A549 (cell line): ENCODE results near the gene TREX2. TPM values are rescaled to one million over a fixed set of nuclear protein-coding genes. Genes with fewer than 3 reads are reported as not detected.
A peak's percentile ranks its signal among the peaks of the same experiment; 100 is the strongest.

Experiments used
- ATAC-seq, 2 experiments: fragments of 200-7000 bp in 1 of 2; fragments of >200 bp in 1 of 2; cut with Nextera tagmentation in 1 of 2; cut with Tn5 transposase in 1 of 2; 3 replicates each; pipeline versions ENCODE4 v1.8.0 to v1.9.1; 2018 to 2020; ENCODE audit warnings: mild to moderate bottlenecking in 1 of 2, moderate library complexity in 1 of 2
- CTCF ChIA-PET: fragments of 300-600 bp; sonication (Branson Sonifier 250); formaldehyde crosslinking; extraction: SDS; loops from one replicate; lab custom pipeline; 2021; ENCODE audit warnings: antibody characterized with exemption, inconsistent platforms; lab: Yijun Ruan, JAX
- POLR2A ChIA-PET: fragments of 350-600 bp; formaldehyde crosslinking; extraction: SDS; loops from one replicate; lab custom pipeline; 2021; ENCODE audit warnings: antibody characterized with exemption, inconsistent platforms; lab: Yijun Ruan, JAX
- DNase-seq, 2 experiments: peaks; one replicate each; pipeline versions ENCODE4 v3.0.0 to v3.0.0-alpha.2; 2011 to 2016; ENCODE audit warnings: low read depth in 1 of 2, low spot score in 1 of 2
- FAIRE-seq: peaks from 2 replicates; lab custom pipeline; 2011; peaks lifted over from hg19 to GRCh38; lab: Jason Lieb, UNC
- H3K27ac ChIP-seq, 2 experiments: fragments of >200 bp; sonication (Bioruptor Twin); formaldehyde crosslinking; 3 replicates each; pipeline ENCODE4 v1.5.1; 2016 to 2017
- H3K4me1 ChIP-seq: fragments of >200 bp; sonication (Bioruptor Twin); formaldehyde crosslinking; 3 replicates; pipeline ENCODE4 v1.6.1; 2016
- H3K4me2 ChIP-seq: fragments of >200 bp; sonication (Bioruptor Twin); formaldehyde crosslinking; 3 replicates; pipeline ENCODE4 v1.6.1; 2016
- H3K4me3 ChIP-seq: fragments of >200 bp; sonication (Bioruptor Twin); formaldehyde crosslinking; 3 replicates; pipeline ENCODE4 v1.5.1; 2016
- H3K9me3 ChIP-seq: fragments of >200 bp; sonication (Bioruptor Twin); formaldehyde crosslinking; 3 replicates; pipeline ENCODE4 v1.6.1; 2016
- CBX8 ChIP-seq: fragments of 200-600 bp; sonication (generic); IDR thresholded peaks from 2 replicates; pipeline ENCODE4 v1.6.1; 2016
- CEBPB ChIP-seq, 2 experiments: fragments of >200 bp in 1 of 2; sonication (Bioruptor Twin) in 1 of 2; formaldehyde crosslinking in 1 of 2; IDR thresholded peaks; 2 replicates each; pipeline ENCODE4 v1.6.1; 2012 to 2016
- CHD2 ChIP-seq: fragments of 150-350 bp; IDR thresholded peaks from 2 replicates; pipeline ENCODE4 v1.6.1; 2014; ENCODE audit warnings: low read length; ENCODE audit not compliant: partially characterized antibody
- HEYL ChIP-seq: fragments of 250-450 bp; sonication (Bioruptor Pico); IDR thresholded peaks from 2 replicates; pipeline ENCODE4 v1.8.0; 2021; ENCODE audit warnings: mild to moderate bottlenecking, moderate library complexity
- HOXB5 ChIP-seq: fragments of 250-450 bp; sonication (Bioruptor Pico); IDR thresholded peaks from 2 replicates; pipeline ENCODE4 v1.5.0; 2020; ENCODE audit warnings: mild to moderate bottlenecking, moderate library complexity
- KDM1A ChIP-seq: fragments of 200-600 bp; sonication (generic); IDR thresholded peaks from 2 replicates; pipeline ENCODE4 v1.6.1; 2016; ENCODE audit warnings: low read depth, mild to moderate bottlenecking
- PHF8 ChIP-seq: fragments of 200-600 bp; sonication (generic); IDR thresholded peaks from 2 replicates; pipeline ENCODE4 v1.6.1; 2016; ENCODE audit warnings: low read depth, mild to moderate bottlenecking, antibody characterized with exemption, moderate library complexity, borderline replicate concordance
- POLR2AphosphoS2 ChIP-seq: conservative IDR thresholded peaks from 2 replicates; pipeline ENCODE4 v1.6.1; 2012; ENCODE audit warnings: low read length, improper control_type of control experiment, inconsistent platforms
- WGBS: methylation state at CpG from one replicate; pipeline ENCODE4 v1.1.6; 2017; ENCODE audit errors: missing lambda C conversion rate; 5-methylcytosine and 5-hydroxymethylcytosine counted together
- polyA plus RNA-seq, 4 experiments: library from polyadenylated mRNA; depleted of rRNA in 3 of 4; stranded (reverse); fragments of >200 nt; fragmentation: RNase III in 1 of 4; extraction: RNeasy Plus Mini Kit Qiagen cat#74134 plus additional on column Dnase treatment in 1 of 4; gene quantifications; 2 replicates in 3 of 4; 3 replicates in 1 of 4; pipeline ENCODE4 v1.2.3, GENCODE V29; 2011 to 2017
- TF ChIP-seq, protein P1 (sequence below): fragments of >200 bp; sonication (Bioruptor Twin); formaldehyde crosslinking; IDR thresholded peaks from 3 replicates; pipeline ENCODE4 v1.6.1; 2016
- TF ChIP-seq, protein P2 (sequence below): fragments of 250-450 bp; sonication (Bioruptor Pico); IDR thresholded peaks from 2 replicates; pipeline ENCODE4 v1.5.0; 2020; ENCODE audit warnings: low read depth, mild to moderate bottlenecking, moderate library complexity
- TF ChIP-seq, protein P3 (sequence below): fragments of 200-600 bp; sonication (generic); IDR thresholded peaks from 2 replicates; pipeline ENCODE4 v1.6.1; 2016; ENCODE audit warnings: antibody characterized with exemption, mild to moderate bottlenecking, moderate library complexity
- TF ChIP-seq, protein P4 (sequence below): fragments of 150-350 bp; IDR thresholded peaks from 2 replicates; pipeline ENCODE4 v1.6.1; 2014; ENCODE audit warnings: low read depth, mild to moderate bottlenecking, low read length
- TF ChIP-seq, protein P5 (sequence below): IDR thresholded peaks from 2 replicates; pipeline ENCODE4 v1.6.1; 2012
- TF ChIP-seq, protein P6 (sequence below): fragments of >200 bp; sonication (Bioruptor Twin); formaldehyde crosslinking; IDR thresholded peaks from 2 replicates; pipeline ENCODE4 v1.6.1; 2016

The TREX2 gene
- polyA plus RNA-seq, 2 of the 4 experiments (the other 2 are of a cell fraction): 0.27 to 0.99 TPM

DNA sequence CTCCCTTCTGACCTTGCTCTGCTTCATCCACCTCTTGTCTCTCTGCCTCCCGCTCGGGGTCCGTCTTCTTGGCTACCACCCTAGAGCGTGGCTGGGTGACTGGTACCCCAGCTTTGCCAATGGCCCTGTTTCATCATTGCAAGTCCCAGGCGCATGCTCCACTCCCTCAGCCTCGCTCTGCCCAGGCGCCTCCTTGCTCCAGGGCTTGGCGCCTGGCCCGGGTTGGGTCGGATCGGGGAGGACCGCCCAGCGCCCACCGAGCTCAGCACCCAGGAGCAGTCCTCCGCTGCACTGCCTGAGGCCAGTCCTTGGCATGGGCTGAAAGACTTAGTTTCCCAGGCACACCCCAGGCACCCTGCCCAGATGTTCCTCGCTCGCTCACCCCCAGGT, 49.5 kb upstream of the TREX2 start (continued):
- TF ChIP-seq, protein P1, sequence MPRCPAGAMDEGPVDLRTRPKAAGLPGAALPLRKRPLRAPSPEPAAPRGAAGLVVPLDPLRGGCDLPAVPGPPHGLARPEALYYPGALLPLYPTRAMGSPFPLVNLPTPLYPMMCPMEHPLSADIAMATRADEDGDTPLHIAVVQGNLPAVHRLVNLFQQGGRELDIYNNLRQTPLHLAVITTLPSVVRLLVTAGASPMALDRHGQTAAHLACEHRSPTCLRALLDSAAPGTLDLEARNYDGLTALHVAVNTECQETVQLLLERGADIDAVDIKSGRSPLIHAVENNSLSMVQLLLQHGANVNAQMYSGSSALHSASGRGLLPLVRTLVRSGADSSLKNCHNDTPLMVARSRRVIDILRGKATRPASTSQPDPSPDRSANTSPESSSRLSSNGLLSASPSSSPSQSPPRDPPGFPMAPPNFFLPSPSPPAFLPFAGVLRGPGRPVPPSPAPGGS: no peak
- TF ChIP-seq POLR2AphosphoS2: no peak
- TF ChIP-seq CEBPB (IDR thresholded peaks at IDR 0.05): no peak
- no peak for TF ChIP-seq HOXB5 (CRISPR knock-in tag)
- TF ChIP-seq KDM1A: no peak
- no peak for TF ChIP-seq CBX8
- TF ChIP-seq PHF8: no peak

DNA sequence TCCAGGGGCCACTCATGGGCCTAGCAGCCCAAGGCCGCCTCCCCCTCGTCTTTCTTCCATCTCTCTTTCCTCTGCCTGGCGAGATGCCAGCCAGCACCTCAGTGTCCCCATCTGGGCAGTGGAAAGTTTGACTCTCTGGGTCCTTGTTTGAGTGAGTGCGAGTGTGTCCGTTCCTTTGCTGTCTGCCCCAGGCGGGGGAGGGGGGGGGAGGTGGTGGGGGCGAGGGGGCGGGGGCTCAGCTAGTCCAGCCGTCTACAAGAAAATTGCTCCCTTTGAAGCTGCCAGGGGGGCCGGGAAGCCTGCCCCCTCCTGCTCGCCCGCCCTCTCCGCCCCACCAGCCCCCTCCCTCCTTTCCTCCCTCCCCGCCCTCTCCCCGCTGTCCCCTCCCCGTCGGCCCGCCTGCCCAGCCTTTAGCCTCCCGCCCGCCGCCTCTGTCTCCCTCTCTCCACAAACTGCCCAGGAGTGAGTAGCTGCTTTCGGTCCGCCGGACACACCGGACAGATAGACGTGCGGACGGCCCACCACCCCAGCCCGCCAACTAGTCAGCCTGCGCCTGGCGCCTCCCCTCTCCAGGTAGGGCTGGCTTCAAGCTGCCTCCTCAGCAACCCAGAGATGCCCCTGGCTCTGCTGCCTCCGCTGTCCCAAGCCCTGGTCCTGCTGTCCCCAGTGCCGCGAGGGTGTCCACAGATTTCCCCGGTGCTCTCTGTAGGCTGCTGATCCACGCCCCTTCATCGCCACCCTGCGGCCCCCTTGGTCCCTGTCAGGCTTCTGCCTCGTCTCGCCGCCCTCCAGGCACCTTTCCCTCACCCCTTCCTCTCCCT, 48.9 kb upstream of the TREX2 start, which contains the start of gene BGN:
Gene BGN (plus strand): TSS at position 440 of the 821 bp plus-strand sequence. CDS start 9,652 bp downstream, outside the sequence.
- FAIRE-seq (no peak), DNase-seq (peak in 1 of 2 experiments; percentile 15), ATAC-seq (peak in 1 of 2 experiments; percentile 64; a peak in 3 of 6 replicates)
- TF ChIP-seq POLR2AphosphoS2 (no peak), CHD2 (no peak), HEYL (no peak), PHF8 (no peak)
- TF ChIP-seq, protein P2, sequence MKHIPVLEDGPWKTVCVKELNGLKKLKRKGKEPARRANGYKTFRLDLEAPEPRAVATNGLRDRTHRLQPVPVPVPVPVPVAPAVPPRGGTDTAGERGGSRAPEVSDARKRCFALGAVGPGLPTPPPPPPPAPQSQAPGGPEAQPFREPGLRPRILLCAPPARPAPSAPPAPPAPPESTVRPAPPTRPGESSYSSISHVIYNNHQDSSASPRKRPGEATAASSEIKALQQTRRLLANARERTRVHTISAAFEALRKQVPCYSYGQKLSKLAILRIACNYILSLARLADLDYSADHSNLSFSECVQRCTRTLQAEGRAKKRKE (CRISPR knock-in tag): no peak
- TF ChIP-seq, protein P3, sequence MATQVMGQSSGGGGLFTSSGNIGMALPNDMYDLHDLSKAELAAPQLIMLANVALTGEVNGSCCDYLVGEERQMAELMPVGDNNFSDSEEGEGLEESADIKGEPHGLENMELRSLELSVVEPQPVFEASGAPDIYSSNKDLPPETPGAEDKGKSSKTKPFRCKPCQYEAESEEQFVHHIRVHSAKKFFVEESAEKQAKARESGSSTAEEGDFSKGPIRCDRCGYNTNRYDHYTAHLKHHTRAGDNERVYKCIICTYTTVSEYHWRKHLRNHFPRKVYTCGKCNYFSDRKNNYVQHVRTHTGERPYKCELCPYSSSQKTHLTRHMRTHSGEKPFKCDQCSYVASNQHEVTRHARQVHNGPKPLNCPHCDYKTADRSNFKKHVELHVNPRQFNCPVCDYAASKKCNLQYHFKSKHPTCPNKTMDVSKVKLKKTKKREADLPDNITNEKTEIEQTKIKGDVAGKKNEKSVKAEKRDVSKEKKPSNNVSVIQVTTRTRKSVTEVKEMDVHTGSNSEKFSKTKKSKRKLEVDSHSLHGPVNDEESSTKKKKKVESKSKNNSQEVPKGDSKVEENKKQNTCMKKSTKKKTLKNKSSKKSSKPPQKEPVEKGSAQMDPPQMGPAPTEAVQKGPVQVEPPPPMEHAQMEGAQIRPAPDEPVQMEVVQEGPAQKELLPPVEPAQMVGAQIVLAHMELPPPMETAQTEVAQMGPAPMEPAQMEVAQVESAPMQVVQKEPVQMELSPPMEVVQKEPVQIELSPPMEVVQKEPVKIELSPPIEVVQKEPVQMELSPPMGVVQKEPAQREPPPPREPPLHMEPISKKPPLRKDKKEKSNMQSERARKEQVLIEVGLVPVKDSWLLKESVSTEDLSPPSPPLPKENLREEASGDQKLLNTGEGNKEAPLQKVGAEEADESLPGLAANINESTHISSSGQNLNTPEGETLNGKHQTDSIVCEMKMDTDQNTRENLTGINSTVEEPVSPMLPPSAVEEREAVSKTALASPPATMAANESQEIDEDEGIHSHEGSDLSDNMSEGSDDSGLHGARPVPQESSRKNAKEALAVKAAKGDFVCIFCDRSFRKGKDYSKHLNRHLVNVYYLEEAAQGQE: no peak
- TF ChIP-seq, protein P4, sequence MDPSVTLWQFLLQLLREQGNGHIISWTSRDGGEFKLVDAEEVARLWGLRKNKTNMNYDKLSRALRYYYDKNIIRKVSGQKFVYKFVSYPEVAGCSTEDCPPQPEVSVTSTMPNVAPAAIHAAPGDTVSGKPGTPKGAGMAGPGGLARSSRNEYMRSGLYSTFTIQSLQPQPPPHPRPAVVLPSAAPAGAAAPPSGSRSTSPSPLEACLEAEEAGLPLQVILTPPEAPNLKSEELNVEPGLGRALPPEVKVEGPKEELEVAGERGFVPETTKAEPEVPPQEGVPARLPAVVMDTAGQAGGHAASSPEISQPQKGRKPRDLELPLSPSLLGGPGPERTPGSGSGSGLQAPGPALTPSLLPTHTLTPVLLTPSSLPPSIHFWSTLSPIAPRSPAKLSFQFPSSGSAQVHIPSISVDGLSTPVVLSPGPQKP: no peak
- no peaks in the 10 kb centered on the region for H3K4me1 ChIP-seq
- H3K4me3 ChIP-seq: no peak within 1 kb of the TSS
- H3K27ac ChIP-seq: no peak within 1 kb of the TSS
- 31% methylated on average over 12 of the region's 41 CpGs for WGBS
- H3K4me2 ChIP-seq: no peak within 1 kb of the TSS
- H3K9me3 ChIP-seq: no peaks in the 10 kb centered on the region
- ChIA-PET CTCF (interaction anchor here (1.4 to 4.1 kb wide), 2 partner anchors 13 to 23 kb away, joined by 4 to 30 read pairs; partner anchors contain the start of gene HAUS7), POLR2A (no interaction called here)

DNA sequence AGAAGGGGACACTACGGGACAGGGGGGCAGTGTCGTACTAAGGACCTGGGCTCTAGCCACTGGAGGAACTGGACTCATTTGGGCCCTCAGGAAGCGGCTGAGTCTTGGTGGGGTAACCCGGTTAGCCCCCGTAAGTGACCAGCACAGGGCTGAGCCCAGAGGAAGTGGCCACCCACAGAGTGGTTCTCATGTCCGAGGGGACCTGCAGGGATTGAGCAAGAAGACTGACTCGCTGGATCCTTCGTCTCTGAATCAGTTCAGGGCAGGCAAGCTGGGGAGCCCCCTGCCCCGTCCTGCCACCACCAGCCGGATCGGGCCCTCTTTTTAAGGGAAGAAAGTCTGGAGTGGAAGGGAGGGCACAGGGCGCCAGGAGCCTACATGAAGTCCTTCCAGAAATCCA, 48.2 kb upstream of the TREX2 start:
- CTCF ChIA-PET: interaction anchor here (1.3 to 4.1 kb wide), 3 partner anchors 13 to 33 kb away, joined by 4 to 30 read pairs (median 4); partner anchors contain the start of gene HAUS7
- POLR2A ChIA-PET: no interaction called here
- WGBS: 75% methylated on average over 11 of the region's 12 CpGs
- Histone ChIP-seq H3K4me2 (no peak overlapping the region), H3K27ac (no peak overlapping the region), H3K4me1 (no peaks in the 10 kb centered on the region), H3K4me3 (no peak overlapping the region), H3K9me3 (no peaks in the 10 kb centered on the region)
- ATAC-seq (no peak), FAIRE-seq (no peak), DNase-seq (no peak)
- no peak for TF ChIP-seq CEBPB (IDR thresholded peaks at IDR 0.05)
- TF ChIP-seq, protein P5, sequence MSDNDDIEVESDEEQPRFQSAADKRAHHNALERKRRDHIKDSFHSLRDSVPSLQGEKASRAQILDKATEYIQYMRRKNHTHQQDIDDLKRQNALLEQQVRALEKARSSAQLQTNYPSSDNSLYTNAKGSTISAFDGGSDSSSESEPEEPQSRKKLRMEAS: no peak
- TF ChIP-seq, protein P6, sequence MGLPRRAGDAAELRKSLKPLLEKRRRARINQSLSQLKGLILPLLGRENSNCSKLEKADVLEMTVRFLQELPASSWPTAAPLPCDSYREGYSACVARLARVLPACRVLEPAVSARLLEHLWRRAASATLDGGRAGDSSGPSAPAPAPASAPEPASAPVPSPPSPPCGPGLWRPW: no peak
